A172 (cell line): Measurements from ENCODE around the gene ANKRD50. TPM values are rescaled to one million over a fixed set of nuclear protein-coding genes. Genes with fewer than 3 reads are reported as not detected.
A peak's percentile ranks its signal among the peaks of the same experiment; 100 is the strongest.

Source experiments
- DNase-seq: peaks from one replicate; pipeline ENCODE4 v3.0.0-alpha.2; 2015; ENCODE audit warnings: low spot score
- total RNA-seq: library from RNA; depleted of rRNA; stranded (reverse); fragments of >200 nt; shearing (Covaris generic); gene quantifications from 2 replicates; pipeline ENCODE4 v1.2.3, GENCODE V29; 2014

The ANKRD50 gene
- total RNA-seq, 1 experiment from 2014 or later: 33.0 TPM

- DNase-seq: no peak
Observed at GRCh38 chr4:124708517-124709300, 3.8 kb downstream of the ANKRD50 start.

- no peak for DNase-seq
Observed at GRCh38 chr4:124705393-124705792, 7.1 kb downstream of the ANKRD50 start.

- DNase-seq: no peak
Observed at GRCh38 chr4:124703154-124703553, 9.4 kb downstream of the ANKRD50 start.

GRCh38 chr4:124697441-124697840 lies 15.1 kb downstream of the ANKRD50 start:
- DNase-seq: no peak

- DNase-seq: no peak
Observed at GRCh38 chr4:124696182-124696581, 16.4 kb downstream of the ANKRD50 start.

- DNase-seq: no peak
Observed at GRCh38 chr4:124694946-124695598, 17.5 kb downstream of the ANKRD50 start.

- no peak for DNase-seq
Observed at GRCh38 chr4:124694306-124694705, 18.2 kb downstream of the ANKRD50 start.

GRCh38 chr4:124691801-124692200 lies 20.7 kb downstream of the ANKRD50 start:
- DNase-seq: no peak

GRCh38 chr4:124686279-124686678 lies 26.3 kb downstream of the ANKRD50 start:
- no peak for DNase-seq

- DNase-seq: no peak
Observed at GRCh38 chr4:124685851-124686250, 26.7 kb downstream of the ANKRD50 start.

GRCh38 chr4:124684301-124684700 lies 28.2 kb downstream of the ANKRD50 start:
- no peak for DNase-seq

- DNase-seq: no peak
Observed at GRCh38 chr4:124682384-124682783, 30.1 kb downstream of the ANKRD50 start.

GRCh38 chr4:124666496-124666895 lies 46.0 kb downstream of the ANKRD50 start:
- no peak for DNase-seq

- DNase-seq: no peak
Observed at GRCh38 chr4:124658795-124659194, 53.7 kb downstream of the ANKRD50 start.

- DNase-seq: no peak
Observed at GRCh38 chr4:124650614-124651013, 61.9 kb downstream of the ANKRD50 start.

- DNase-seq: no peak
Observed at GRCh38 chr4:124647599-124647998, 64.9 kb downstream of the ANKRD50 start.

- no peak for DNase-seq
Observed at GRCh38 chr4:124644621-124645020, 67.9 kb downstream of the ANKRD50 start.

GRCh38 chr4:124642846-124643245 lies 69.7 kb downstream of the ANKRD50 start:
- DNase-seq: no peak

- DNase-seq: peak; percentile 86
Observed at GRCh38 chr4:124641715-124642381, 70.7 kb downstream of the ANKRD50 start.

- peak; percentile 86 for DNase-seq
Observed at GRCh38 chr4:124640022-124640730, 72.4 kb downstream of the ANKRD50 start.

- DNase-seq: no peak
Observed at GRCh38 chr4:124637321-124637720, 75.2 kb downstream of the ANKRD50 start.

GRCh38 chr4:124636788-124637187 lies 75.7 kb downstream of the ANKRD50 start:
- DNase-seq: no peak
